Epithelial cell of proximal tubule (primary cell): Measurements from ENCODE around the gene SIRPG. TPM values are rescaled to one million over a fixed set of nuclear protein-coding genes. Genes with fewer than 3 reads are reported as not detected.
A peak's percentile ranks its signal among the peaks of the same experiment; 100 is the strongest.

Experiments
- DNase-seq: peaks from one replicate; pipeline ENCODE4 v3.0.0-alpha.2; 2011; ENCODE audit warnings: low read depth
- H3K4me3 ChIP-seq: 2 replicates; pipeline ENCODE4 v1.5.1; 2011; ENCODE audit warnings: low read depth, mild to moderate bottlenecking, low read length
- total RNA-seq: library from RNA; depleted of rRNA; stranded (reverse); fragments of >200 nt; gene quantifications from 2 replicates; pipeline ENCODE4 v1.2.3, GENCODE V29; 2015
- TF ChIP-seq, protein P1 (sequence below): conservative IDR thresholded peaks from 2 replicates; pipeline ENCODE4 v1.5.1; 2012; ENCODE audit warnings: low read depth, mild to moderate bottlenecking, low read length

The SIRPG gene
- total RNA-seq, 1 donor from 2014 or later: not detected

DNA sequence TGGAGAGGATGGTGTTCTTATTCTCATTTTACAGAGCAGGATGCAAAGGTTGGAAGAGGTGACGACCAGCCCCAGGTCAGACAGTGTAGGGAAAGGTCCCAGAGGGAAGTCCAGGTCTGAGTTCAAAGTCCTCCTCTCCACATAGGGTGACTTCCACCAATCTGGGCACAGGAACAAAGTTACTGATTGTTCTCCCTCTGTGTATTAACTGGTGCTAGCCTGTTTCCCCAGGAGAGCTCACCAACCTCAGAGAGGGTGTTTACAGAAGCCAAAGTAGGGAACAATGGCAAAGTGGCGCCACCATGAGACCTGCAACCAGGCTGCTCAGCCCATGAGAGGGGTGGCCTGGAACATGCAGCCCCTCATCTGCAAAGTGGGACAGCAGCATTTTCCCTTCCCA is 21.0 kb downstream of the SIRPG start:
- DNase-seq: no peak

DNA sequence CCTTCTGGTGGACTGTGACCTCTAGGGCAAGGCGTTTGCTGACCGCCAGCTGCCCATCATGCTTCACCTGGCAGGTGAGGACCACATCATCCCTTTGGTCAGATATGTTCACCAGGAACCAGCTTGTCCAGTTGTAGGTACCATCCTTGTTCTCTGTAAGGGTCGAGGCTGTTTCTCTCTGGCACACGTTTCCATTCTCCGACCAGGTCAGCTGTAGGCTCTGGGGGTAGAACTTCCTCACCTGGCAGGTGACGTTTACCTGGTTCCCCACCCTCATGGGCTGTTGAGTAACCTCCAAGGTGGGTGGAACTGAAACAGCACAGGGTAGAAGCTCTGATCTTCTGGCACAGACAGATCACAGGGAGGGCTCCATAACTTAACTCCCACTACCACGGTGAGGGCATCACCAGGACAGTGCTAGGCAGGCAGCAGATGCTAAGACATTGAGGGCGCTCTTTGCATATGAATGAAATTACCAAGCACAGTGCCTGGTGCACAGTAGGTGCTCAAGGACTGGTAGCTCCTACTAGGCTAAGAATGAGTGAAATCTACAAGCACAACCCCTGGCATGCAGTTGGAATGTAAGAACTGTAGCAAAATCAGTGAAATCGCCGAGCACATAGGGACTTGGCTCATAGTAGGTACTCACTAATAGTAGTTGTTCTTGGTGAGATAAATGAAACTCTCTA is 22.1 kb downstream of the SIRPG start:
- H3K4me3 ChIP-seq: no peak overlapping the region
- TF ChIP-seq, protein P1, sequence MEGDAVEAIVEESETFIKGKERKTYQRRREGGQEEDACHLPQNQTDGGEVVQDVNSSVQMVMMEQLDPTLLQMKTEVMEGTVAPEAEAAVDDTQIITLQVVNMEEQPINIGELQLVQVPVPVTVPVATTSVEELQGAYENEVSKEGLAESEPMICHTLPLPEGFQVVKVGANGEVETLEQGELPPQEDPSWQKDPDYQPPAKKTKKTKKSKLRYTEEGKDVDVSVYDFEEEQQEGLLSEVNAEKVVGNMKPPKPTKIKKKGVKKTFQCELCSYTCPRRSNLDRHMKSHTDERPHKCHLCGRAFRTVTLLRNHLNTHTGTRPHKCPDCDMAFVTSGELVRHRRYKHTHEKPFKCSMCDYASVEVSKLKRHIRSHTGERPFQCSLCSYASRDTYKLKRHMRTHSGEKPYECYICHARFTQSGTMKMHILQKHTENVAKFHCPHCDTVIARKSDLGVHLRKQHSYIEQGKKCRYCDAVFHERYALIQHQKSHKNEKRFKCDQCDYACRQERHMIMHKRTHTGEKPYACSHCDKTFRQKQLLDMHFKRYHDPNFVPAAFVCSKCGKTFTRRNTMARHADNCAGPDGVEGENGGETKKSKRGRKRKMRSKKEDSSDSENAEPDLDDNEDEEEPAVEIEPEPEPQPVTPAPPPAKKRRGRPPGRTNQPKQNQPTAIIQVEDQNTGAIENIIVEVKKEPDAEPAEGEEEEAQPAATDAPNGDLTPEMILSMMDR: no peak
- DNase-seq: no peak

More for the DNA sequence above, 21.0 kb downstream of the SIRPG start:
- TF ChIP-seq, protein P1: peak; percentile 46
- no peak overlapping the region for H3K4me3 ChIP-seq

DNA sequence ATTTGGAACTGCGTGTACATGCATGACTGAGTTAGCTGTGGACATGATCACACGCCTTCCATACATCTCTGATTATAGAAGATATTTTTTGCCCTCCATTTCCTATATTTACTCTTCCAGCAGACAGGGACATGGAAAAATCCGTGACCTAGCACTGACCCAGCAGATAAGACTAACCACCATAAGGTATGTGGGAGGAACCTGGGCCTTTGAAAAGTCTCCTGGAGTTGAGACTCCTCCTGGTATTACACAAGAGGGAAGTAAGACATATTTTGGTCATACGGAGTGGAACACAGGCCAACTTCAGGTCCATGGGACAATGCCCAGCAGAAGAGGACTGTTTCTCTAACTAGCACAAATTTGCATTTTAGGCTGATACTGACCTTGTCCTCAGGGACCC is 24.0 kb downstream of the SIRPG start:
- TF ChIP-seq, protein P1: no peak
- DNase-seq: no peak
- H3K4me3 ChIP-seq: no peak overlapping the region

DNA sequence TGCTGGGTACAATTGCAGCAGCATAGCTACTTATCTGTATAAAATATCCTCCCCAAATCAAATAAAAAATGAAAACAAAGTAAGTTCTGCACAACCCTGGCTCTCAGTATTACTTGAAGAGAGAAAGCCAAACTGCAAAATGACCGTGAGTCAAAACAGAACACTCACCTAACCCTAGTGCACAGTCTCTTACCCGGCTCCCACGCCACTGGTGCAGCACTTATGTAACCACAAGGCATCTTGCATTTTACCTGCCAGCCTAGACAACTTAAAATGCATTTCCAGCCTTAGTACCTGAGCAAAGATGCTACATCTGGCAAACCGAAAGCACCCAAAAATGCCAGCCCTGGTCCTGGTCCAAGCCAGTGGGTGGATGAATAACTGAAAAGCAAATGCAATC is 25.4 kb downstream of the SIRPG start:
- no peak overlapping the region for H3K4me3 ChIP-seq
- TF ChIP-seq, protein P1: no peak
- no peak for DNase-seq

DNA sequence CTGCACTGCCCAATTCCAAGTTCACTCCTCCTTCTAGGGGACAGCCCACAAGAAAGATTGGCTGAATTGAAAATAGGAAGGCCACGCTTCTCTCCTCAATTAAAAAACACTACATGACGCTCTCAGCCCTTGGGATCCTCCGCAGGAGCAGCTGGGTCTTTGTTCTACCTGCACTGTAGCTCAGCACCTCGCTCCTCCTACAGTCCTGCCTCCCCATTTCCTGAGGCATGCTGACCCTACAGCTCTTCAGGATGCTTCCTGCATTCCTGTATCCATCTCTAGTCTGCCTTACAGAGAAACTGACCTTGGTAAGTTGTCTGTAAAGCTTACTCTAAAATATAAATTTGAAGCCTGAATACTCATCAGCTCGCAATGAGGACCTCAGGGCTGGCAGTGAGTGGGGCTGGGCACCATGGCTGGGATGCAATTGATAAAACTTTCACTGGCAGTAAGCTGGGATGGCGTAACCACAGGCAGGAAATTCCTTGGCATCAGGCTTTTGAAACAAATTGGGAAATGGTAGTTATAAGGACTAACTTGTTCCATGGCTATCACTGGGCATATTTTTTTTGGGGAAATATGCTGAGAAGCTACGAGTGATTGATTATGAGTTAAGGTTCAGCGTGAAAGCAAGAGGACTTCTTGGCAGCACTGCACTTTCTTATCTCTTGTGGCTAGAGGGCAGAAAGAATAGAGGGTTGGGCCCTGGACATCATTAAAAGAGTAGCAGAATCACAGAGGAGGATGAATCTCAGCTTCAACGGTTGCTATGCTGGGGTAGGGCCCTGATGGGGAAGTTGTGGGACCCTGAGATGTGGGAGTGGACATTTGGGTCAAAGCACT is 26.0 kb downstream of the SIRPG start:
- no peak for DNase-seq
- TF ChIP-seq, protein P1: no peak
- no peak overlapping the region for H3K4me3 ChIP-seq

DNA sequence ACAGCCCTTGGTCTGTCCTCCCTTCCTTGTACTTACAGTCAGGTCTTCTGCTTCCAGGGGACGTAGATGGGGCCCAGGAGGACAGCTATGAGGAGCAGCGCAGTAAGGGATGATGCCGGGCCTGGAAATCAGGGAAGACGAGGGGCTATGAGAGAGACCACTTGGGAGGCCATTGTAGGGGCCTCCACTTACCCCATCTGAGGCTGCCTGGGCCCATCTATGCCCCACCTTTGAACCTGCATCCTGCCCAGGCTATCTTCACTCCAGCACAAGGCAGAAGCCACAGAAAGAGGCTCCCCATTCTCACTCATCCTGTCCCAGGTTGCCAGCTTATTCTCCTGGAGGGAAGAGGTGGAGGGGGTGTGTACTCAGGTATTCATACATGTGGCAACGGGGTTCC is 27.4 kb downstream of the SIRPG start:
- no peak overlapping the region for H3K4me3 ChIP-seq
- DNase-seq: no peak
- TF ChIP-seq, protein P1: no peak
